HL-60 (cell line): ENCODE measurements around the gene CCDC169.

Source experiments
- CTCF ChIP-seq: IDR thresholded peaks from one replicate; pipeline ENCODE4 v1.5.1; 2011; ENCODE audit warnings: low read length, control low read depth, inconsistent platforms; ENCODE audit not compliant: insufficient read depth
- GABPA ChIP-seq: IDR thresholded peaks from 2 replicates; pipeline ENCODE4 v1.6.1; 2012; ENCODE audit warnings: low read depth
- POLR2AphosphoS5 ChIP-seq: IDR thresholded peaks from 2 replicates; pipeline ENCODE4 v1.6.1; 2012; ENCODE audit warnings: low read depth
- REST ChIP-seq: IDR thresholded peaks from 2 replicates; pipeline ENCODE4 v1.6.1; 2012; ENCODE audit warnings: low read depth; ENCODE audit not compliant: insufficient replicate concordance
- SPI1 ChIP-seq: IDR thresholded peaks from 2 replicates; pipeline ENCODE4 v1.6.1; 2012; ENCODE audit warnings: low read depth, mild to moderate bottlenecking, borderline replicate concordance

GRCh38 chr13:36242761-36243160, 54.9 kb downstream of the CCDC169 start:
- no peak for TF ChIP-seq CTCF
- no peak for TF ChIP-seq POLR2AphosphoS5
- no peak for TF ChIP-seq GABPA
- TF ChIP-seq REST = no peak
- TF ChIP-seq SPI1 = no peak
